Neural crest cell (in vitro differentiated cells): ENCODE measurements around the gene GTF2F2. TPM values are rescaled to one million over a fixed set of nuclear protein-coding genes. Genes with fewer than 3 reads are reported as not detected.

ENCODE experiments used
- DNase-seq: peaks from one replicate; pipeline ENCODE4 v3.0.0; 2021; ENCODE audit warnings: low read depth, mixed read lengths, low spot score
- H3K27ac Mint-ChIP-seq: one replicate; pipeline ENCODE4 v1.8.0; 2021; ENCODE audit warnings: mild to moderate bottlenecking, mixed read lengths; ENCODE audit not compliant: unreplicated experiment
- H3K27me3 Mint-ChIP-seq: 2 replicates; pipeline ENCODE4 v1.8.0; 2021; ENCODE audit warnings: low read depth, mild to moderate bottlenecking, mixed read lengths
- H3K36me3 Mint-ChIP-seq: 2 replicates; pipeline ENCODE4 v1.8.0; 2021; ENCODE audit warnings: low read depth, mild to moderate bottlenecking, mixed read lengths
- H3K4me1 Mint-ChIP-seq: 2 replicates; pipeline ENCODE4 v1.8.0; 2021; ENCODE audit warnings: mixed read lengths
- H3K4me3 Mint-ChIP-seq: one replicate; pipeline ENCODE4 v1.8.0; 2021; ENCODE audit warnings: mild to moderate bottlenecking, mixed read lengths
- H3K9me3 Mint-ChIP-seq: 2 replicates; pipeline ENCODE4 v1.8.0; 2021; ENCODE audit warnings: mixed read lengths
- total RNA-seq: library from RNA; stranded (reverse); gene quantifications from 2 replicates; pipeline ENCODE4 v1.2.1, GENCODE V29; 2021
- TF ChIP-seq, protein P1 (sequence below): fragments of 200-600 bp; sonication (generic); conservative IDR thresholded peaks from 2 replicates; pipeline ENCODE4 v1.5.0; 2021; ENCODE audit warnings: antibody characterized with exemption, mild to moderate bottlenecking

The GTF2F2 gene
- total RNA-seq, 1 donor from 2014 or later: 25.1 TPM

DNA sequence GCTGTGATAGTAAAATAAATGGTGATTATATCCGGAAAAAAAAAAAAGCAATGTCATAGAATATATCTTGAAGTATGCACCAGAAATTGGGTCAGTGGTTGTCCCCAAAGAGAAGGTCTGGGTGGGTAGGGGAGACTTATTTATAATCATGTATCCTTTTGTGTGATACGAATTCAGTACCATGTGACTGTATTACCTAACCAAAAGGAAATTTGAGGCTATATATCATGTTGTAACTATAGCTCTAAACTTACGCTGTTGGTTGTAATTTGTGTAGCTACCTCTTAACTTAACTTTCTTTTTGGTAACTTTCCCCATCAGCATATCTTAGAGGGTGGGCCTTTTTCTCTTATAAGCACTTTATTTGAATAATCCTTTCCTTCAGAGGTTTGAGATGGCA is 105.7 kb downstream of the GTF2F2 start:
- H3K27ac Mint-ChIP-seq: no peak overlapping the region

DNA sequence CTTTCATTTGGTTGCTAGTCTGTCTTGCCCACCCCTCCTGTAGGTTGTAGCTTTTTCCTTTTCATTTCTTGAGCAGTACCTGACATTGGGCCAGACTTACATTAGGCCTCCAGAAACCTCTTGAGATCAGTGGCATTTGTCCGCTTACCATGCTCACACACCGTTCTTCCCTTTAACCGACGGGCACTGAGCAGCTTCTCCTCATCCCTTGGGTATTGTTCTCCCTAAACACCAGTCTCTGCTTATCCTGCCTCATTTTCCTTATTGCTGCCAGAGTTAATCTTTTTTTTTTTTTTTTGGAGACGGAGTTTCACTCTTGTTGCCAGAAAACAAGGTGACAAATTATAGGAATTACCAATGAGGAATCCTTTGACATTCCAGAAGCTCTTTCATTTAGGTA is 107.7 kb downstream of the GTF2F2 start:
- Mint-ChIP-seq H3K27me3 (no peaks in the 10 kb centered on the region), H3K36me3 (no peaks in the 10 kb centered on the region), H3K4me1 (no peaks in the 10 kb centered on the region), H3K9me3 (no peaks in the 10 kb centered on the region), H3K4me3 (no peak overlapping the region), H3K27ac (no peak overlapping the region)
- DNase-seq: no peak
- TF ChIP-seq, protein P1, sequence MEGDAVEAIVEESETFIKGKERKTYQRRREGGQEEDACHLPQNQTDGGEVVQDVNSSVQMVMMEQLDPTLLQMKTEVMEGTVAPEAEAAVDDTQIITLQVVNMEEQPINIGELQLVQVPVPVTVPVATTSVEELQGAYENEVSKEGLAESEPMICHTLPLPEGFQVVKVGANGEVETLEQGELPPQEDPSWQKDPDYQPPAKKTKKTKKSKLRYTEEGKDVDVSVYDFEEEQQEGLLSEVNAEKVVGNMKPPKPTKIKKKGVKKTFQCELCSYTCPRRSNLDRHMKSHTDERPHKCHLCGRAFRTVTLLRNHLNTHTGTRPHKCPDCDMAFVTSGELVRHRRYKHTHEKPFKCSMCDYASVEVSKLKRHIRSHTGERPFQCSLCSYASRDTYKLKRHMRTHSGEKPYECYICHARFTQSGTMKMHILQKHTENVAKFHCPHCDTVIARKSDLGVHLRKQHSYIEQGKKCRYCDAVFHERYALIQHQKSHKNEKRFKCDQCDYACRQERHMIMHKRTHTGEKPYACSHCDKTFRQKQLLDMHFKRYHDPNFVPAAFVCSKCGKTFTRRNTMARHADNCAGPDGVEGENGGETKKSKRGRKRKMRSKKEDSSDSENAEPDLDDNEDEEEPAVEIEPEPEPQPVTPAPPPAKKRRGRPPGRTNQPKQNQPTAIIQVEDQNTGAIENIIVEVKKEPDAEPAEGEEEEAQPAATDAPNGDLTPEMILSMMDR: no peak

More for the DNA sequence above, 105.7 kb downstream of the GTF2F2 start:
- no peaks in the 10 kb centered on the region for H3K27me3 Mint-ChIP-seq
- H3K4me1 Mint-ChIP-seq: no peaks in the 10 kb centered on the region
- H3K4me3 Mint-ChIP-seq: no peak overlapping the region
- no peak for DNase-seq
- TF ChIP-seq, protein P1: no peak
- no peaks in the 10 kb centered on the region for H3K36me3 Mint-ChIP-seq
- no peaks in the 10 kb centered on the region for H3K9me3 Mint-ChIP-seq

DNA sequence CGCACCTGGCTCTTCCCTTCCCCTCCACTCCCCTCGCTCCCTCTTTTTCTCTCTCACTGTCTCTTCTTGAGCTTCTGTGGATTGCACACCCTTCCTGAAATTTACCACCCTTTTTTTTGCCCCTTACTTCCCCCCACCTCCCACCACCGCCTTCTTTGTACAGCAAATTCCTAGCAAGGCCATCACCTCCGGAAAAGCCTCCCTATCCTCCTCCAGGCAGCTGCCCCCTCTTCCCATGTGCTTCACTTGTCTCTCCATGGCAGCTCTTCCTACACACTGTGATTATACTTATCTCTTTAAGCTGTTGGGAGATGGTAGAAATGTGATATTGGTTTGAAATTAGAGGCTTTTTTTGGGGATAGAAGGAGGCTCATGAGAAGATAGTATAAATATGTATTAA is 108.9 kb downstream of the GTF2F2 start:
- TF ChIP-seq, protein P1: no peak

DNA sequence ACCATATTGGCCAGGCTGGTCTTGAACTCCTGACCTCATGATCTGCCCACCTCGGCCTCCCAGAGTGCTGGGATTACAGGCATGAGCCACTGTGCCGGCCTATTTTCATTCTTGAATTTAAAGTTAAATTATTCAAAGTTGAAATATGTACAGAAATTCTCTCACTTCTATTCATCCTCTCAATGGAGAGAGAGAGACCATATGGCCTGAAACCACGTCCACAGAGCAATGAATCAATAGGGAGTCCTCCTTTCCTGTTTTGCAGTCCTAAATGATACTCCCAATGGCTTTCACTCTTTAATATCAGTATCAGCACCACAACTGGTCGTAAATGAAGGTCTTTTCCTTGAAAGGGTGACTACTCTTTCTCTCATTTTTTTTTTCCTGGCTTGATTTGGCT is 111.0 kb downstream of the GTF2F2 start:
- Mint-ChIP-seq H3K27me3 (no peaks in the 10 kb centered on the region), H3K36me3 (no peaks in the 10 kb centered on the region), H3K27ac (no peak overlapping the region), H3K4me3 (no peak overlapping the region), H3K4me1 (no peaks in the 10 kb centered on the region), H3K9me3 (no peaks in the 10 kb centered on the region)
- no peak for DNase-seq
- TF ChIP-seq, protein P1: no peak

More for the DNA sequence above, 108.9 kb downstream of the GTF2F2 start:
- Mint-ChIP-seq H3K27me3 (no peaks in the 10 kb centered on the region), H3K36me3 (no peaks in the 10 kb centered on the region), H3K27ac (no peak overlapping the region), H3K4me3 (no peak overlapping the region), H3K4me1 (no peaks in the 10 kb centered on the region), H3K9me3 (no peaks in the 10 kb centered on the region)
- no peak for DNase-seq

DNA sequence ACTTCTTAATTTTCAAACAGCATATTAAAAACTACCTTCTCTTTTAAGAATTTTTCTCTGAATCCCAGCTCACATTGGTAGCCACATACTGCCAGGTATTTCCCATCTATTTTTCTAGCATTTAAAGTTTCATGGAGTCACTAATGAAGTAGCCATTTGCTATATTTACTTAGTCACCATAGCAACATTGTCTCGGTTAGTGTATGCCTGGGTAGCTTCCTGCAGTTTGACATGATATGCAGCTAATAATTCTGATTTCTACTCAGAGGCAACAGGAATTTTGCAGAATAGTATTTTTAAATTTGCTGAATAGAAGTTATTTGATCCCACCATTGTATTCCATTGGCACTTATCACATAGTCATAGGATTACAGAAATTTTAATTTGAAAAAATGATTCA is 111.4 kb downstream of the GTF2F2 start:
- Mint-ChIP-seq H3K9me3 (no peaks in the 10 kb centered on the region), H3K27me3 (no peaks in the 10 kb centered on the region), H3K27ac (no peak overlapping the region), H3K4me3 (no peak overlapping the region), H3K4me1 (no peaks in the 10 kb centered on the region), H3K36me3 (no peaks in the 10 kb centered on the region)
- TF ChIP-seq, protein P1: no peak
- DNase-seq: no peak

DNA sequence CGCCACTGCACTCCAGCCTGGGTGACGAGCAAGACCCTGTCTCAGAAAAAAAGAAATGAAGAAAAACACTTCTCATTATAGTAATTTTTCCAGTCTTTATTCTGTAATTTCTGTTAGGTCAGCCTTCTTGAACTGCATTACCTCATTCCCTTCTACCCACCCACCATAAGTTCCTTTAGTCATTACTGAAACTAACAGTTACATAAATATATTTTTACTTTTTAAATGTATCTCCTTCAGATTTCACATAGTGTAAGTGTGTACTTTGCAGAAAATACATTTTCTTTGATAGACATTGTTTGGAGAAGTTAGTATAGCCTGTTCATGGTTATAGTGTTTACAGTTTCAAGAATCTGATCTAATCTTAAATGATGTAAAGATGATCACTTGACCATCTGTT is 112.3 kb downstream of the GTF2F2 start:
- TF ChIP-seq, protein P1: no peak
- H3K4me3 Mint-ChIP-seq: no peak overlapping the region
- H3K36me3 Mint-ChIP-seq: no peaks in the 10 kb centered on the region
- no peaks in the 10 kb centered on the region for H3K9me3 Mint-ChIP-seq
- H3K27me3 Mint-ChIP-seq: no peaks in the 10 kb centered on the region
- no peak for DNase-seq
- no peaks in the 10 kb centered on the region for H3K4me1 Mint-ChIP-seq
- H3K27ac Mint-ChIP-seq: no peak overlapping the region
